Esophagus muscularis mucosa (tissue), 4 donors: ENCODE data around the gene GRAMD2A. TPM values are rescaled to one million over a fixed set of nuclear protein-coding genes. Genes with fewer than 3 reads are reported as not detected.
A peak's percentile ranks its signal among the peaks of the same experiment; 100 is the strongest.

Source experiments
- DNase-seq: peaks from one replicate; pipeline ENCODE4 v3.0.0-alpha.2; 2017; ENCODE audit errors: extremely low spot score
- H3K27ac ChIP-seq, 4 donors: fragments of 200-600 bp; sonication (generic); replicated peaks in 1 of 4; 1 replicate in 3 of 4; 2 replicates in 1 of 4; pipeline ENCODE4 v1.5.1; 2016 to 2019; ENCODE audit warnings: mild to moderate bottlenecking in 1 of 4
- H3K27me3 ChIP-seq, 4 donors: fragments of 200-600 bp; sonication (generic); one replicate each; pipeline versions ENCODE4 v1.5.1 to v1.6.0; 2016 to 2019
- H3K36me3 ChIP-seq, 4 donors: fragments of 200-600 bp; sonication (generic); one replicate each; pipeline ENCODE4 v1.5.1; 2016 to 2019
- H3K4me1 ChIP-seq, 4 donors: fragments of 200-600 bp; sonication (generic); one replicate each; pipeline ENCODE4 v1.5.1; 2016 to 2019
- H3K4me3 ChIP-seq, 4 donors: fragments of 200-600 bp; sonication (generic); 1 replicate in 2 of 4; 2 replicates in 2 of 4; pipeline ENCODE4 v1.5.1; 2016 to 2019; ENCODE audit warnings: mild to moderate bottlenecking in 4 of 4, moderate library complexity in 1 of 4
- H3K9me3 ChIP-seq, 4 donors: fragments of 200-600 bp; sonication (generic); 1 replicate in 3 of 4; 2 replicates in 1 of 4; pipeline ENCODE4 v1.5.1; 2016 to 2019
- EP300 ChIP-seq: sonication (generic); formaldehyde crosslinking; IDR thresholded peaks from one replicate; pipeline ENCODE4 v1.6.1; 2017; ENCODE audit warnings: antibody characterized with exemption
- POLR2A ChIP-seq: fragments of 450-650 bp; IDR thresholded peaks from one replicate; pipeline ENCODE4 v1.6.1; 2017; ENCODE audit warnings: antibody characterized with exemption, moderate library complexity, mild to moderate bottlenecking, low read depth
- POLR2AphosphoS5 ChIP-seq, 2 donors: sonication (generic); formaldehyde crosslinking; IDR thresholded peaks; one replicate each; pipeline ENCODE4 v1.6.1; 2017; ENCODE audit warnings: antibody characterized with exemption in 2 of 2
- WGBS: methylation state at CpG from one replicate; pipeline ENCODE4 v1.1.5; 2018; 5-methylcytosine and 5-hydroxymethylcytosine counted together
- intact Hi-C: fragments of 100-400 bp; cut with DNase I; formaldehyde crosslinking; loops from one replicate; pipeline ENCODE4 v1.15.1; 2023
- total RNA-seq, 4 donors: library from RNA; depleted of rRNA; stranded (reverse); fragments of >200 nt; gene quantifications; one replicate each; pipeline versions ENCODE4 v1.1.0 to v1.2.1, GENCODE V29; 2016
- TF ChIP-seq, protein P1 (sequence below), 3 experiments: fragments of 200-600 bp in 2 of 3; fragments of 450-650 bp in 1 of 3; sonication (generic) in 2 of 3; IDR thresholded peaks; one replicate each; pipeline ENCODE4 v1.5.1; 2017 to 2019; ENCODE audit warnings: antibody characterized with exemption in 3 of 3, mild to moderate bottlenecking in 2 of 3, moderate library complexity in 1 of 3

Gene GRAMD2A
- total RNA-seq, 4 donors from 2014 or later, result 0.33 to 2.5 (median 0.75) TPM

DNA sequence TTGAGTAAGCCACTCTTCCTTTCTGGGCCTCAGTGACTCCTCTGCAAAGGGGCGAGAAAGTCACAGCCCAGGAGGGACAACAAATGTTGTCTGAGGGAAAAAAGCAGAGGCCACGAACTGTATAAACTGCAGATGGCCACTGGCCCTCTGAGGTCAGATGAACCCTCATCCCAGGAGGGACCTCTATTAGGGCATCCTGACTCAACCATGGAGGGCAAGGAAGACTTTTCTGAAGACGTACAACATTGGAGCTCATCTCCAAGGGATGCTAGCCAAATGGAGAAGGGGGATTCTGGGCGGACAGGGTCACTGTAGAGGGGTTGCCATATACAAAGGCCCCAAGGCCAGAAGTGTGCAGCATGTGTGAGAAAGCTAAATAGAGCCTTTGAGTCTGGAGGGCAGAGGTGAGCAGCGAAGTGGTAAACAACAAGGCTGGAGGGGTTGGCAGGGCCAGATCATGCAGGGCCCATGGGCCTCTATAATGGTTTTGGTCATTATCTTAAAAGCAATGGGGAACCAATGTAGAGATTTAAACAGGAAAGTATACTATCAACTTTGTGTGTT is 16.7 kb downstream of the GRAMD2A start:
- H3K36me3 ChIP-seq, result no peaks in the 10 kb centered on the region
- intact Hi-C loops, result no loop called here
- H3K27ac ChIP-seq, result peak overlapping the region in 2 of 4 donors; percentile 38 to 40
- H3K4me1 ChIP-seq, result peaks cover 14 to 38% (median 31%) of the 10 kb centered on the region in 4 donors
- no peaks in the 10 kb centered on the region for H3K9me3 ChIP-seq
- H3K27me3 ChIP-seq, result peaks cover 0 to 46% (median 8%) of the 10 kb centered on the region in 4 donors
- 89% methylated on average over 5 of the region's 5 CpGs for WGBS
- no peak for DNase-seq
- H3K4me3 ChIP-seq, result no peak overlapping the region
- TF ChIP-seq POLR2AphosphoS5 (IDR thresholded peaks at IDR 0.05) (no peak), POLR2A (no peak), EP300 (no peak)
- TF ChIP-seq, protein P1, sequence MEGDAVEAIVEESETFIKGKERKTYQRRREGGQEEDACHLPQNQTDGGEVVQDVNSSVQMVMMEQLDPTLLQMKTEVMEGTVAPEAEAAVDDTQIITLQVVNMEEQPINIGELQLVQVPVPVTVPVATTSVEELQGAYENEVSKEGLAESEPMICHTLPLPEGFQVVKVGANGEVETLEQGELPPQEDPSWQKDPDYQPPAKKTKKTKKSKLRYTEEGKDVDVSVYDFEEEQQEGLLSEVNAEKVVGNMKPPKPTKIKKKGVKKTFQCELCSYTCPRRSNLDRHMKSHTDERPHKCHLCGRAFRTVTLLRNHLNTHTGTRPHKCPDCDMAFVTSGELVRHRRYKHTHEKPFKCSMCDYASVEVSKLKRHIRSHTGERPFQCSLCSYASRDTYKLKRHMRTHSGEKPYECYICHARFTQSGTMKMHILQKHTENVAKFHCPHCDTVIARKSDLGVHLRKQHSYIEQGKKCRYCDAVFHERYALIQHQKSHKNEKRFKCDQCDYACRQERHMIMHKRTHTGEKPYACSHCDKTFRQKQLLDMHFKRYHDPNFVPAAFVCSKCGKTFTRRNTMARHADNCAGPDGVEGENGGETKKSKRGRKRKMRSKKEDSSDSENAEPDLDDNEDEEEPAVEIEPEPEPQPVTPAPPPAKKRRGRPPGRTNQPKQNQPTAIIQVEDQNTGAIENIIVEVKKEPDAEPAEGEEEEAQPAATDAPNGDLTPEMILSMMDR (IDR thresholded peaks at IDR 0.05), result no peak

DNA sequence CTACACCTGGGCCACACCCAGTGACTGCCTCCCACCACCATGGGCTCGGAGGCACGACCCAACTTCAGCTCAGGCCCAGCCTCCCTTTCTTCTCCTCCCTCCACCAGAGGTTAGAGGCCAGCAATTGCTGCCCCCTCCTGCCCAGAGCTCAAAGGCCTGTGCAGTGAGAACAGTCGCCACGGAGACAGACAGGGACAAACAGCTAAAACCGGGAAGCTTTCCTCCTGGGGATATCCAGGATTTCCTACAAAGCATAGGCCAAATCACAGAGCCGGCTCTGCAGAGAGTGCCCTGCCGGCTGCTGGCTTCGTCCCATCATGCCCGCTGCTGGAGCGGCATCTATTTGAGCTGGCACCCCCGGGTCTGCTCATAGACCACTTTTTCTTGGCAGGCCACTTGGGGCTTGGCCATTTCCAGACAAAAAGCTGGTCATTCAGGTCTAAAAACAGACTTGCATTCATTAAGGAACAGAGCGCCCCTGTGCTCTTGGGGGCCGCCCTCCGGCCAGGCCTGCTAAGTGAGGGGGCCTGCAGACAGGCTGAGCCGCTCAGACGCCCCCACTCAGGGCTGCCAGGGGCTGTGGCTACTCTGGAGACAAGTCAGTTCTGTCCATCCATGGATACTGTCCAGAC is 17.5 kb downstream of the GRAMD2A start:
- WGBS, result 70% methylated on average over 11 of the region's 16 CpGs
- intact Hi-C loops, result no loop called here
- Histone ChIP-seq H3K9me3 (no peaks in the 10 kb centered on the region), H3K4me1 (peaks cover 14 to 40% (median 31%) of the 10 kb centered on the region in 4 donors), H3K27ac (peak overlapping the region in 2 of 4 donors; percentile 40 to 42), H3K4me3 (peak overlapping the region in 1 of 4 donors; percentile 7), H3K36me3 (no peaks in the 10 kb centered on the region), H3K27me3 (peaks cover 0 to 54% (median 8%) of the 10 kb centered on the region in 4 donors)
- TF ChIP-seq, protein P1 (IDR thresholded peaks at IDR 0.05), result no peak
- TF ChIP-seq POLR2AphosphoS5 (IDR thresholded peaks at IDR 0.05), result peak; percentile 24 to 28
- DNase-seq, result no peak

DNA sequence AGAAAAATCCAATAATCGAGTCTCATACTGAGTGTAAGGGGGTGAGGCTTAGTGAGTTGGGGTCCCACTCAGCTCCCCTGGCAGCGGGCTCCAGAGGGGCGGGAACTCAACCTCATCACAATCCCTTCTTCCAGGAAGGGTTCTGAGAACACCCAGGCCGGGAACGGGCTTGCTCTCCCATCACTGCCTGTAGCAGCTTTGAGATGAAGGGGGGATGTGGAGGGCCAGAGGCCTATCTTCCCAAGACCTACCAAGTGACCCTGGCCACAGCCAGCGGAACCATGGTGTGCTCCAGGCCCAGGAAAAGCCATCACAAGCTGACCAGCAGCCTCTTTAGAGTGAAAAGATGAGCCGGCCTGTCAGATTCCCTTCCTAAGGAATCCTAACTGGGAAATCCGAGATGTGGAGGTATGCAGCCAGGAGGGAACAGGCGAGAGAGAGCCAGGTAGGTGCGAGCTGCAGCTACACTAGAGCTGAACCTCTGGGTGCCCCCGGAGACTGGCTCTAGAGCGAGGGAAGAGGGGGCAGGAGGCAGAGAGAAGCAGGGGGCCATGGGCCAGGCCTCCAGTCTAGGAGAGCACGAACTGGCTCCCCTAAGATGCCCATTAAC is 18.5 kb downstream of the GRAMD2A start:
- peaks cover 10 to 35% (median 25%) of the 10 kb centered on the region in 4 donors for H3K4me1 ChIP-seq
- intact Hi-C loops, result no loop called here
- H3K36me3 ChIP-seq, result no peaks in the 10 kb centered on the region
- no peak for TF ChIP-seq POLR2AphosphoS5 (IDR thresholded peaks at IDR 0.05)
- TF ChIP-seq POLR2A, result no peak
- no peak for TF ChIP-seq EP300
- TF ChIP-seq, protein P1 (IDR thresholded peaks at IDR 0.05), result no peak
- H3K9me3 ChIP-seq, result no peaks in the 10 kb centered on the region
- no peak overlapping the region for H3K4me3 ChIP-seq
- no peak for DNase-seq
- WGBS, result 83% methylated on average over 13 of the region's 13 CpGs
- peaks cover 0 to 52% (median 7%) of the 10 kb centered on the region in 4 donors for H3K27me3 ChIP-seq
- H3K27ac ChIP-seq, result no peak overlapping the region

DNA sequence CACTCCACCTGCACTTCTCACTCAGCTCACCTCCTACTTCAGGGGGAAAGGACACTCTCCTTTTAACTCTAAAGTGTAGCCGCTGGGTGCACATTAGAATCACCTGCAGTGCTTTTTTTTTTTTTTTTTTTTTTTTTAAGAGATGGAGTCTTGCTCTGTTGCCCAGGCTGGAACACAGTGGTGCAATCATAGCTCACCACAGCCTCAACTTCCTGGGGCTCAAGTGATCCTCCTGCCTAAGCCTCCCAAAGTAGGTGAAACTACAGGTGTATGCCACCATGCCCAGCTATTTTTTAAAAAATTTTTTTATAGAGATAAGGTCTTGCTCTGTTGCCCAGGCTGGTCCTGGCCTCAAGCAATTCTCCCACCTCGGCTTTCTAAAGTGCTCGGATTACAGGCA is 20.8 kb downstream of the GRAMD2A start:
- peaks cover 6 to 28% (median 17%) of the 10 kb centered on the region in 4 donors for H3K4me1 ChIP-seq
- H3K36me3 ChIP-seq, result no peaks in the 10 kb centered on the region
- H3K27ac ChIP-seq, result no peak overlapping the region
- no peak overlapping the region for H3K4me3 ChIP-seq
- no peak for TF ChIP-seq POLR2A
- TF ChIP-seq EP300, result no peak
- no peak for TF ChIP-seq POLR2AphosphoS5 (IDR thresholded peaks at IDR 0.05)
- TF ChIP-seq, protein P1 (IDR thresholded peaks at IDR 0.05), result no peak
- H3K27me3 ChIP-seq, result peaks cover 0 to 38% (median 2%) of the 10 kb centered on the region in 4 donors
- 89% methylated on average over 3 of the region's 3 CpGs for WGBS
- intact Hi-C loops, result no loop called here
- no peaks in the 10 kb centered on the region for H3K9me3 ChIP-seq
- no peak for DNase-seq
